Lower lobe of right lung (tissue), 2 donors: ENCODE results near the gene SQSTM1. TPM values are rescaled to one million over a fixed set of nuclear protein-coding genes. Genes with fewer than 3 reads are reported as not detected.

Source experiments
- ATAC-seq, 2 donors: fragments of 200-7000 bp; cut with Tn5 transposase; one replicate each; pipeline ENCODE4 v1.9.1; 2020 to 2022; ENCODE audit warnings: mild to moderate bottlenecking in 2 of 2, moderate library complexity in 2 of 2
- DNase-seq: peaks from one replicate; pipeline ENCODE4 v3.0.0-alpha.2; 2020
- H3K27ac ChIP-seq: fragments of 200-600 bp; one replicate; pipeline ENCODE4 v1.8.0; 2022
- H3K27me3 ChIP-seq: fragments of 200-600 bp; one replicate; pipeline ENCODE4 v1.8.0; 2022; ENCODE audit warnings: low read depth
- H3K36me3 ChIP-seq: fragments of 200-600 bp; one replicate; pipeline ENCODE4 v1.8.0; 2022; ENCODE audit warnings: mild to moderate bottlenecking
- H3K4me1 ChIP-seq: fragments of 200-600 bp; one replicate; pipeline ENCODE4 v1.8.0; 2022
- H3K4me3 ChIP-seq: fragments of 200-600 bp; one replicate; pipeline ENCODE4 v1.8.0; 2022; ENCODE audit warnings: mild to moderate bottlenecking
- H3K9me3 ChIP-seq: fragments of 200-600 bp; one replicate; pipeline ENCODE4 v1.8.0; 2022
- CTCF ChIP-seq: fragments of 200-600 bp; IDR thresholded peaks from one replicate; pipeline ENCODE4 v1.8.0; 2022; ENCODE audit warnings: antibody characterized with exemption, mild to moderate bottlenecking
- intact Hi-C: fragments of 100-400 bp; cut with DNase I; formaldehyde crosslinking; loops from one replicate; pipeline ENCODE4 v1.11.0; 2022
- microRNA-seq: library from miRNA; unstranded; fragments of <30 nt; microRNA quantifications from one replicate; pipeline ENCODE4 v1.2.0, GENCODE V29; 2020; ENCODE audit warnings: borderline number of aligned reads
- total RNA-seq: library from RNA; stranded (reverse); fragmentation: NEBNext Ultra II Directional; extraction: Animal tissue kit (Norgen Biotek cat#: 25700); gene quantifications from one replicate; pipeline ENCODE4 v1.2.1, GENCODE V29; 2021
- donor health status: DM: no; HTN: yes; CAD: no; lungs with severe emphysema.

SQSTM1 gene
- total RNA-seq, 1 donor from 2014 or later = 450 TPM

GRCh38 chr5:179887095-179887494 lies 66.4 kb downstream of the SQSTM1 start:
- no peaks in the 10 kb centered on the region for H3K4me1 ChIP-seq
- peaks cover 89% of the 10 kb centered on the region for H3K36me3 ChIP-seq
- DNase-seq (no peak), ATAC-seq (no peak)
- intact Hi-C loops = no loop called here
- no peak overlapping the region for H3K27ac ChIP-seq
- H3K27me3 ChIP-seq = no peaks in the 10 kb centered on the region
- no peak for TF ChIP-seq CTCF
- peaks cover 18% of the 10 kb centered on the region for H3K9me3 ChIP-seq
- no peak overlapping the region for H3K4me3 ChIP-seq

Small RNA genes within 50 kb of the gene (microRNA-seq; reads per million reads assigned to microRNA genes)
- 1.5 reads per million for gene MIR1229

Other genes with a start within 250 kb of the SQSTM1 start
- 517 TPM for gene HNRNPH1, start 197.2 kb upstream of the SQSTM1 start, total RNA-seq
- not detected for gene CBY3, start 139.9 kb upstream of the SQSTM1 start, total RNA-seq
- 603 TPM for gene CANX, start 121.9 kb upstream of the SQSTM1 start, total RNA-seq
- 27.8 TPM for gene MAML1, start 88.1 kb upstream of the SQSTM1 start, total RNA-seq
- 20.1 TPM for gene LTC4S, start 26.9 kb upstream of the SQSTM1 start, total RNA-seq
- 105 TPM for gene MGAT4B, start 14.0 kb upstream of the SQSTM1 start, total RNA-seq
- 25.0 TPM for gene MRNIP, start 37.9 kb downstream of the SQSTM1 start, total RNA-seq
- 94.0 TPM for gene TBC1D9B, start 87.0 kb downstream of the SQSTM1 start, total RNA-seq